ENCODE measurements around the gene TCF7L2. TPM values are rescaled to one million over a fixed set of nuclear protein-coding genes. Genes with fewer than 3 reads are reported as not detected.

TCF7L2 gene
- under 1 TPM; 0.60 to 0.81 TPM for total RNA-seq

DNA sequence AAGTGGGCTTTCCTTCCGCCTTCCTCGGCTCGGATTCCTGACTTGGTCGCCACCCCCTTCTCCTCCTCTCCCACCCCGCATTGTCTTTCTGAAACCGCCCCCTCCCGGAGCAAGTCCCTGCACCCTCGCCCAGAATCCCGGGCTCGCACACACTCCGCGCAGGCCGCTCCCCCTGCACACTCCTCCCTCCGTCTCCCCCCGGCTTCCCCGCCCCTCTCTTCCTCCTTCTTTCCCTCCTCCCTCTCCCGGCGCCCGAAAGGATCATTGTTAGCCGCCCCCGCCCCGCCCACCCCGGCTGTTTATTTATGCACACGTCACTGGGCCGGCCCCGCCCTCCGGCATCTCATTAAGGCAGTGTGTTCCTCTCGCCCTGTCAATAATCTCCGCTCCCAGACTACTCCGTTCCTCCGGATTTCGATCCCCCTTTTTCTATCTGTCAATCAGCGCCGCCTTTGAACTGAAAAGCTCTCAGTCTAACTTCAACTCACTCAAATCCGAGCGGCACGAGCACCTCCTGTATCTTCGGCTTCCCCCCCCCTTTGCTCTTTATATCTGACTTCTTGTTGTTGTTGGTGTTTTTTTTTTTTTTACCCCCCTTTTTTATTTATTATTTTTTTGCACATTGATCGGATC is at the start of gene TCF7L2:
TSS of gene TCF7L2 (plus strand) at position 373 of the 633 bp plus-strand sequence. CDS start 510 bp downstream, outside the sequence.
- DNase-seq, result peak; percentile 34
- POLR2A ChIA-PET, result no interaction called here
- Mint-ChIP-seq H3K27me3 (peaks cover 82% of the 10 kb centered on the region), H3K9me3 (no peaks in the 10 kb centered on the region), H3K4me3 (peak within 1 kb of the TSS; percentile 69), H3K36me3 (ENCODE audit: low read depth) (peaks cover 1% of the 10 kb centered on the region), H3K4me1 (peaks cover 17% of the 10 kb centered on the region), H3K27ac (no peak within 1 kb of the TSS)
- CTCF ChIA-PET, result no interaction called here

DNA sequence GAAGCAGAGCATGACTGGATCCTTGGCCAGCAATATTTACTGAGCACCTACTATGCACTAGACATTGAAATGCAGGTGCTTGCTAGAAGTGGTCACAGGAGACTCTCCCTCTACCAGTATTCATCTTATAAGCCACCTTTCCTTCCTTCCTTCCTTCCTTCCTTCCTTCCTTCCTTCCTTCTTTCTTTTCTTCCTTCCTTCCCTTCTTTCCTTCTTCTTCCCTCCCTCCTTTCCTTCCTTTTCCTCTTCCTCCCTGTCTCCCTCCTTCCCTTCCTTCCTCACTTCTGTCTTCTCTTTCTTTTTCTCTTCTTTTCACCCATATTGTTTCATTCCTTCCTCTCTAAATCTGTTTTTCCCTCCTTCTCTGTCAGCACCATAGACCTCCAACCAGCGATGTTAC is 47.3 kb upstream of the TCF7L2 start:
- Mint-ChIP-seq H3K9me3 (no peaks in the 10 kb centered on the region), H3K27ac (no peak overlapping the region), H3K36me3 (ENCODE audit: low read depth) (no peaks in the 10 kb centered on the region), H3K4me3 (no peak overlapping the region), H3K27me3 (no peaks in the 10 kb centered on the region), H3K4me1 (no peaks in the 10 kb centered on the region)
- ChIA-PET CTCF (interaction anchor here (1.8 kb wide), 1 partner anchor 9 kb away, joined by 3 read pairs; no protein-coding TSS in a partner anchor), POLR2A (no interaction called here)
- DNase-seq, result no peak

DNA sequence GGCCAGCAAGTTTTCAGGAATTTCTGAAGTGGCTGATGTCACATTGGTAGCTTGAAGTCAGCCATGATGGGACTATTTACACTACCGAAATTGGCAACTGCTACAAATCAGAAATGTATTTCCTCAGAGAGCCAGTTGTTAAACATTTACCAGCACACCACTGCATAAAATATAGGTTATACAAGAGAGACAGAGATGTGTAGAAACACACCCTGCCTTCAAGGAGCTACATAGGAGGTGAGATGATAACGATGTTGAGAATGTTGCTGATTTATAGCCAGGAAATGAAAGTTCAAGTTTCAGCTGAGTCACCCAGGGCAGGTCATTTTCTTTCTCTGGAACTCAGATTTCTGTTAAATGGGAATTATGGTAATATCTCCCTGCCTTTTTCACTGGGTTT is 46.0 kb upstream of the TCF7L2 start:
- Mint-ChIP-seq H3K9me3 (no peaks in the 10 kb centered on the region), H3K27ac (no peak overlapping the region), H3K4me1 (no peaks in the 10 kb centered on the region), H3K4me3 (no peak overlapping the region), H3K36me3 (ENCODE audit: low read depth) (no peaks in the 10 kb centered on the region), H3K27me3 (no peaks in the 10 kb centered on the region)
- ChIA-PET CTCF (interaction anchor here (1.8 kb wide), 1 partner anchor 10 kb away, joined by 3 read pairs; no protein-coding TSS in a partner anchor), POLR2A (no interaction called here)
- DNase-seq, result no peak

DNA sequence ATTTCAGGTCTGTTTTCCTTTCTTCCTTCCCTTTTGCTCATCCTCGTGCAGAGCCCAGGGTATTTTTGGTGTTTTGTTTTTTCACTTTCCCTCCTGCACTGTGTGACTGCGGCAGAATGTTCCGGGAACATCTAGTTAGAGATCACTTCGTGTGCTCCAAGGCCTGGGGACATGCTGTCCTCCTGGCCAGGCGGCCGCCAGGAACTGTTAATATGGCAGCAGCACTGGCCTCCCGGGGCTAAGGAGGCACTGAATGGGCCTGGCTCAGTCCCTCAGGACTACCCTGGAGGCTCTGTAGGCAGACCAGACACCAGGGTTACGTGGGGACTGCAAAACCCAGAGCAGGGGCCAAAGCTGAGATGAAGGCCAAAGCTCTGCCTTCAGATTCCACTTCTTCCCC is 43.1 kb upstream of the TCF7L2 start:
- H3K27me3 Mint-ChIP-seq, result peaks cover 3% of the 10 kb centered on the region

DNA sequence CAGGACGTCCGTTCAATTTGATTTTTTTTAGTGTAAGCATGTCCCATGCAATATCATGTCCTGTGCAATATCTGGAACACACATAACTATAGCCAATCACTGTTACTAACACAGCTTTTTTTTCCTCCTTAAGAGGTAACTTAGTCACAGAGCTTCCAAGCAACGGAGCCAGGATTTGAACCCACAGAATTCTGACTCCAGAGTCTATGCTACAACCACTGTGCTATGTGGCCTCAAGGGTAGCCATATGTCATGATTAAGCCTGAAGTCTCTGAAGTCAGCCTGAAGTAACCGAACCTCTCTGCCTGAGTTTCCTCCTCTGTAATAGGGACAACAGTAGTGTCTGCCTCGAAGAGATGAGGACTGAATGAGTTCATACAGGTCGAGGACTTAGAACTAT is 42.2 kb upstream of the TCF7L2 start:
- H3K27ac Mint-ChIP-seq, result no peak overlapping the region
- no peaks in the 10 kb centered on the region for H3K4me1 Mint-ChIP-seq
- DNase-seq, result no peak
- POLR2A ChIA-PET, result no interaction called here
- H3K27me3 Mint-ChIP-seq, result peaks cover 3% of the 10 kb centered on the region
- CTCF ChIA-PET, result no interaction called here
- H3K9me3 Mint-ChIP-seq, result no peaks in the 10 kb centered on the region
- no peak overlapping the region for H3K4me3 Mint-ChIP-seq
- no peaks in the 10 kb centered on the region for H3K36me3 Mint-ChIP-seq (ENCODE audit: low read depth)

More for the DNA sequence above, 43.1 kb upstream of the TCF7L2 start:
- H3K27ac Mint-ChIP-seq, result no peak overlapping the region
- H3K4me3 Mint-ChIP-seq, result no peak overlapping the region
- no peak for DNase-seq
- POLR2A ChIA-PET, result no interaction called here
- H3K9me3 Mint-ChIP-seq, result no peaks in the 10 kb centered on the region
- CTCF ChIA-PET, result no interaction called here
- H3K36me3 Mint-ChIP-seq (ENCODE audit: low read depth), result no peaks in the 10 kb centered on the region
- H3K4me1 Mint-ChIP-seq, result no peaks in the 10 kb centered on the region

DNA sequence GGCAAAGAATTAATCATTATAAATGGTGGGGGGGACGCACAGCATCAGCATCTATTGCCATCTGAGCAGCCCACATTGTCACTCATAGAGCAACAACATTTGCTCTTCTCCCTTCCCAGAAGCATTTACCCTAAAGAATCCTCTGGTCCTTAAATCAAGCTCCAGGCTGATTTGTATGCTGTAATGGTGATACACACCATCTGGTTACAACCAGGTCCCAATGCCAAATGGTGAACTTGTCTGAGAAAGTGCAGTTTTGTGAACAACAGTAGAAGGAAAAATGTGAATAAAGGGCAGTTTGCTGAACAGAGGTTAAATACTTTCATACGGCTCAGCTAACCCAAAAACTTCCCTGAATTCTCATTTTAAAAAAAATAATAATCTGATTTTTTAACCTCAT is 38.8 kb upstream of the TCF7L2 start:
- H3K36me3 Mint-ChIP-seq (ENCODE audit: low read depth), result no peaks in the 10 kb centered on the region
- peaks cover 3% of the 10 kb centered on the region for H3K27me3 Mint-ChIP-seq
- no peak for DNase-seq
- POLR2A ChIA-PET, result no interaction called here
- H3K27ac Mint-ChIP-seq, result no peak overlapping the region
- CTCF ChIA-PET, result no interaction called here
- no peaks in the 10 kb centered on the region for H3K9me3 Mint-ChIP-seq
- no peaks in the 10 kb centered on the region for H3K4me1 Mint-ChIP-seq
- H3K4me3 Mint-ChIP-seq, result no peak overlapping the region

DNA sequence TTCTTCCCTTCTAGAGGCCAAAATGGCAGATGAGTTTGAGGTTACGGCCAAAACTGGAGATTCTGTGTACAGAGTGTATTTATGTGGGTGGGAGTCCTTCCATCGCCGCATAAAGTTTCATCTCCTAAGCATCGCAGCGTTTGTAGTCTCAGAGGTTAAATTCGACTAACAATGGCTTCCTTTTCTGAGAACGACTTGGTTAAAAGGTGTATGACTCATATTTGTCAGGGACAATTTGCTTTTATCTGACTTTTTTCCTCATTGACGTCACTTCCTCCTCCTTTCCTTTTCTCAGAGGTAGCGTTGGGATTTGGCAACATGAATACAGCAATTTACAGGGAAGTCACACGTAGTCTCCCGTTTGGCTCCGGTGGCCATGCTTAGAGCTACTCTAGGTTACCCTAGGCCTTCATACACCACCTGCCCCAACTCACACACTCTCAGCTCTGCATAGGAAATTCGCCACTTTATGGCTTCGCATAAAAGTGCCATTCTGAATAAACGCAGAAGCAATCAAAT is 37.6 kb upstream of the TCF7L2 start:
- POLR2A ChIA-PET, result no interaction called here
- no peak for DNase-seq
- Mint-ChIP-seq H3K4me3 (no peak overlapping the region), H3K4me1 (no peaks in the 10 kb centered on the region), H3K27ac (no peak overlapping the region), H3K9me3 (no peaks in the 10 kb centered on the region), H3K36me3 (ENCODE audit: low read depth) (no peaks in the 10 kb centered on the region), H3K27me3 (peaks cover 3% of the 10 kb centered on the region)
- CTCF ChIA-PET, result no interaction called here

DNA sequence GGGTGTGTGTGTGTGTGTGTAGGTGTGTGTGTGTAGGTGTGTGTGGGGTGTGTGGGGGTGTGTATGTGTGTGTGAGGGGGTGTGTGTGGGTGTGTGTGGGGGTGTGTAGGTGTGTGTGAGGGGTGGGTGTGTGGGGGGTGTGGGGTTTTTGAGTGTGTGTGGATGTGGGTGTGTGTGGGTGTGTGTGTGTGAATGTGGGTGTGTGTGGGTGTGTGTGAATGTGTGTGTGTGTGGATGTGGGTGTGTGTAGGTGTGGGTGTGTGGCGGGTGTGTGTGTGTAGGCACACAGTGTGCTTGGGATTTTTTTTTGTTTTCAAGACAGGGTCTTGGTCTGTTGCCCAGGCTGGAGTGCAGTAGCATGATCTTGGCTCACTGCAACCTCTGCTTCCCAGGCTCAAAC is 36.8 kb upstream of the TCF7L2 start:
- H3K9me3 Mint-ChIP-seq, result no peaks in the 10 kb centered on the region
- no peaks in the 10 kb centered on the region for H3K36me3 Mint-ChIP-seq (ENCODE audit: low read depth)
- peaks cover 3% of the 10 kb centered on the region for H3K27me3 Mint-ChIP-seq
- POLR2A ChIA-PET, result no interaction called here
- H3K4me1 Mint-ChIP-seq, result no peaks in the 10 kb centered on the region
- DNase-seq, result no peak
- no peak overlapping the region for H3K4me3 Mint-ChIP-seq
- CTCF ChIA-PET, result no interaction called here
- no peak overlapping the region for H3K27ac Mint-ChIP-seq

DNA sequence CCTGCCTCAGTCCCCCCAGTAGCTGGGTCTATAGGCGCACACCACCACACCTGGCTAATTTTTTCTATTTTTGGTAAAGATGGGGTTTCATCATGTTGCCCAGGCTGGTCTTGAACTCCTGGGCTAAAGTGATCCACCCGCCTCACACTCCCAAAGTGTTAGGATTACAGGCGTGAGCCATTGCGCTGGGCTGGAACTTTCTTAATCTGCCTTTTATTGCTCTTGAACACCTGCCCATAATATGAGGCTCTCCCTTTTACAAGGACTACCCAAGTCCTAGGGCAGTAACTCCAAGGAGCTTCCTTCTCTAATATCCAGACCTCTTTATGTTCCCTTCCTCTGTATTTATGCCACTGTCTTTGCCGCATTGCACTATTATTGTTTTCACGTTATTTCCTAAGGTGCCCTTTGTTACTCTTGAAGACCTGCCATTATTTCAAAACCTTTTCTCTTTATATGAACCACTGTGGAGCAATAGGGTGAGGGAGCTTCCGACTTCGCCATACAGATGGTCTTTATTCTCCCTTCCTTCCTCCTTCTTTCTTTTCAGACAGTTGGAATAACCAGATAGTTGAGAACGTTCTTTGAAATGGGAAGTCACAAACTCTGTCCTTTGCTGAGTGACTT is 36.3 kb upstream of the TCF7L2 start:
- ChIA-PET POLR2A (no interaction called here), CTCF (no interaction called here)
- Mint-ChIP-seq H3K4me3 (no peak overlapping the region), H3K4me1 (no peaks in the 10 kb centered on the region), H3K9me3 (no peaks in the 10 kb centered on the region), H3K27me3 (peaks cover 3% of the 10 kb centered on the region), H3K27ac (no peak overlapping the region), H3K36me3 (ENCODE audit: low read depth) (no peaks in the 10 kb centered on the region)
- DNase-seq, result no peak

DNA sequence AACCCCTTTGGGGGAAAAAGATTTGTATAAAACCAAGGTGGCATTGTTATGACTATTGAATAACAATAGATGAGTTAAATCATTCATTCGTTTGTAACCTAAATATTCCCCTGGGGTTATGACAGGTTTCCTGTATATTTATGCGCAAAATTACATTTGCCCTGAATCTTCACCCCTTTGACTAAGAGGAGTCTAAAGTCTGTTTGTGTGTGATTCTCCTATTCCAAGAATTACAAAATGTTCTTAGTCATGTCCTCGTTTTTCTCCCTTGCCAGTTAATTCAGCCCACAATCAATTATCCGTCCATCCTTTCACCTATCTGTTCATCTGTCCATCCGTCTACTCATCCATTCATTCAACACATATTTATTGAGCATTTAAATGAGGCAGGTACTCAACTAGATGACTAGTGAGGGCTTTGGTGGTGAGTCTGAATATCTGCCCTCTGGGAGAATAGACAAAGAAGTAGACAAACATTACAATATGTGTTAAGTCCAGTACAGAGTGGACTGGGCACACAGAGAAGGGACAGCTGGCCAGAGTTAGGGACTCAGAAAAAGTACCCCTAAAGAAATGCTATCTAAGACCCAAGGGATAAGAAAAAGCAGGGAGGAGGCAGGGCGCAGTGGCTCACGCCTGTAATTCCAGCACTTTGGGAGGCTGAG is 35.6 kb upstream of the TCF7L2 start:
- H3K9me3 Mint-ChIP-seq, result no peaks in the 10 kb centered on the region
- no peak overlapping the region for H3K4me3 Mint-ChIP-seq
- H3K27me3 Mint-ChIP-seq, result peaks cover 3% of the 10 kb centered on the region
- ChIA-PET CTCF (no interaction called here), POLR2A (no interaction called here)
- H3K36me3 Mint-ChIP-seq (ENCODE audit: low read depth), result no peaks in the 10 kb centered on the region
- H3K4me1 Mint-ChIP-seq, result no peaks in the 10 kb centered on the region
- H3K27ac Mint-ChIP-seq, result no peak overlapping the region
- DNase-seq, result no peak

DNA sequence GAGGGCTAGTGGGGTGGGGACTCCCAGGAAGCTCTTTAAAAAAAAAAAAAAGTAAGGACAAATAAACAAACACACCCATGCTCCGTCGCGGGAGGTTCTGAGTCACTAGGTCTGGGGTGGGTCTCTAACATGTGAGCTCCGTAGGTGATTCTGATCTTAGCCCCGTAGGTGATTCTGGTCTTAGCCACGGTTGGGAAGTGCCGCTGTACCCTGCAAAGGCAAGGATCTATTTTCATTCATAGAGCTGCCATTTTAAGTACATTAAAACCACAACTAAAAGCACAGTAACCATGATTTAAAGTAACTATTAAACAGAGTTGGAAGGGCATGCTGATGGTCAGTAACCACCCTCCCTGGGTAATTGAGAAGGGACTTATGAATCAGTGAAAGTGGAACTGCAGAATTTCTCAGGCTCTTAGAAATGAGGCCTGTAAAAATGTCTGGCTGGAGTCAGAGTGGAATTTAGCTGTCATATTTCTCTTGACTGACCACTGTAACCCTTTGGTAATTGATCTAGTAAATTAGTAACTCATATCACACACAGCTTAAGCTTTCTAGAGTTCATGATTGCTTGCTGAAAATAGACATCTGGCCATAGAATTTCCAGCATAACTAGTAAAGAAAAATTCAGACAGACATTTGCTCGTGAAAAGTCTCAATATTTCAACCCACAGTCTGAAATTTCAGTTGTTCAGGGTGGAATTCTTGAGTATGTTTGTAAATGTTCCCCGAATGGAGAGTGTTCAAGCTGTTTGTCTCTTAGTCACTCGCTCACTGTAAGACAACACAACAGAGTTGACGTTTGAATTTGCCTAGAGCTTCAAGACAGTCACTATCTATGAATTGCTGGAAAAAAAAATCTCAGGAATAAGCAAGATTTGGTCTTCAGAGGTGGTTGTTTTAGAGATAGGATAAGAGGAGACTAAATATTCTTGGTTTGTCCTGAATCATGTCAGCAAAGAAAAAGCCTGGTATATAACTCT is 34.2 kb upstream of the TCF7L2 start:
- H3K4me3 Mint-ChIP-seq, result no peak overlapping the region
- no peaks in the 10 kb centered on the region for H3K36me3 Mint-ChIP-seq (ENCODE audit: low read depth)
- no peaks in the 10 kb centered on the region for H3K9me3 Mint-ChIP-seq
- no peak overlapping the region for H3K27ac Mint-ChIP-seq
- ChIA-PET CTCF (interaction anchor here (0.6 kb wide), 1 partner anchor 59 kb away, joined by 3 read pairs; no protein-coding TSS in a partner anchor), POLR2A (interaction anchor here (0.6 kb wide), 1 partner anchor 99 kb away, joined by 3 read pairs; no protein-coding TSS in a partner anchor)
- DNase-seq, result no peak
- H3K27me3 Mint-ChIP-seq, result no peaks in the 10 kb centered on the region
- H3K4me1 Mint-ChIP-seq, result no peaks in the 10 kb centered on the region

DNA sequence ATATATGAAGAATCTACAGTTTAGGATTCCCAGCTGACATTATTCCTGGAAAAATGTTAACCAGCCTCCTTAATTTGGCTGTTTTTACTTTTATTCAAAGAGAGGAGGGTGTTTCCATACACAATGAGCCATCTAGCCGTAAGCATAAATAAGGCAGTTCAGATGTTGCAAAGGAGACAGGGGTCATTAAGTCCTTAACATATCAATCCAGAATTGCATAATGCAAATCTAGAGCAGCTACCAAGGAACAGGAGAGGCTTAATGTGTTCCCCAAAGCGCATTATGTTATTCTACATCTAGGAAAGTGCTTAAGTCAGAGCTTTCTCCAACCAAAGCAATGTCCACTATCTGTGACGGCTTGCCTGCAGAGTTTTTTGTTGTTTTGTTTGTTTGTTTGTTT is 32.4 kb upstream of the TCF7L2 start:
- H3K4me3 Mint-ChIP-seq, result no peak overlapping the region
- no peaks in the 10 kb centered on the region for H3K9me3 Mint-ChIP-seq
- CTCF ChIA-PET, result interaction anchor here (0.6 kb wide), 2 partner anchors 38 to 307 kb away, joined by 3 to 4 read pairs; no protein-coding TSS in a partner anchor
- no peaks in the 10 kb centered on the region for H3K27me3 Mint-ChIP-seq
- no peak for DNase-seq
- H3K27ac Mint-ChIP-seq, result no peak overlapping the region
- H3K36me3 Mint-ChIP-seq (ENCODE audit: low read depth), result no peaks in the 10 kb centered on the region
- POLR2A ChIA-PET, result no interaction called here
- no peaks in the 10 kb centered on the region for H3K4me1 Mint-ChIP-seq

Data from activated CD4-positive, alpha-beta T cell treated with anti-CD3 and anti-CD28 coated beads, Interleukin-2, amount 10 ng/mL, durations not matched to agents 7 days and 5 days (primary cell).